Gastrocnemius medialis (tissue), 4 donors: Measurements from ENCODE around the gene BMPR2. TPM values are rescaled to one million over a fixed set of nuclear protein-coding genes. Genes with fewer than 3 reads are reported as not detected.
"Not testable (repeated sequence)": the region's sequence is repeated elsewhere in the genome, so short reads cannot be mapped to it uniquely, and the experiment has no call there.

Experiments
- ATAC-seq, 2 donors: fragments of 150-250 bp; one replicate each; pipeline ENCODE4 v1.9.1; 2016
- DNase-seq, 2 donors: peaks; one replicate each; pipeline ENCODE4 v3.0.0-alpha.2; 2019
- H3K27ac ChIP-seq, 4 donors: fragments of 200-600 bp; sonication (generic); 1 replicate in 1 of 4; 2 replicates in 3 of 4; pipeline ENCODE4 v1.5.1; 2016 to 2018; ENCODE audit warnings: mild to moderate bottlenecking in 2 of 4, moderate library complexity in 1 of 4
- H3K27me3 ChIP-seq, 3 donors: fragments of 200-600 bp; sonication (generic) in 2 of 3; 1 replicate in 1 of 3; 2 replicates in 2 of 3; pipeline versions ENCODE4 v1.5.1 to v1.6.0; 2016 to 2019; ENCODE audit warnings: mild to moderate bottlenecking in 1 of 3, moderate library complexity in 1 of 3
- H3K36me3 ChIP-seq, 2 donors: fragments of 200-600 bp; sonication (generic) in 1 of 2; one replicate each; pipeline ENCODE4 v1.5.1; 2017 to 2018
- H3K4me1 ChIP-seq, 2 donors: fragments of 200-600 bp; sonication (generic) in 1 of 2; one replicate each; pipeline ENCODE4 v1.5.1; 2016 to 2017; ENCODE audit warnings: mild to moderate bottlenecking in 2 of 2
- H3K4me3 ChIP-seq, 4 donors: fragments of 200-600 bp; sonication (generic) in 3 of 4; 1 replicate in 1 of 4; 2 replicates in 3 of 4; pipeline ENCODE4 v1.5.1; 2016 to 2019; ENCODE audit warnings: mild to moderate bottlenecking in 2 of 4
- H3K9me3 ChIP-seq, 3 donors: fragments of 200-600 bp; sonication (generic) in 2 of 3; 1 replicate in 1 of 3; 2 replicates in 2 of 3; pipeline ENCODE4 v1.5.1; 2016 to 2019
- POLR2A ChIP-seq, 2 donors: fragments of 450-650 bp; IDR thresholded peaks; one replicate each; pipeline ENCODE4 v1.6.1; 2017; ENCODE audit warnings: antibody characterized with exemption in 2 of 2, mild to moderate bottlenecking in 2 of 2, moderate library complexity in 2 of 2
- in situ Hi-C, 4 donors: fragments of 200-750 bp; cut with MboI; loops; one replicate each; pipeline versions ENCODE4 v1.15.0 to v1.8.0; 2017; ENCODE audit warnings: low sequenced_read_pairs in 4 of 4
- intact Hi-C: fragments of 100-400 bp; cut with DNase I; formaldehyde crosslinking; loops from one replicate; pipeline ENCODE4 v1.15.1; 2023; ENCODE audit warnings: low total_unique reads
- total RNA-seq, 4 donors: library from RNA; depleted of rRNA; stranded (reverse); fragments of >200 nt; gene quantifications; one replicate each; pipeline versions ENCODE4 v1.1.0 to v1.2.3, GENCODE V29; 2016
- TF ChIP-seq, protein P1 (sequence below), 5 experiments: fragments of 450-650 bp in 3 of 5; fragments of 200-600 bp in 2 of 5; sonication (generic) in 2 of 5; IDR thresholded peaks in 4 of 5; conservative IDR thresholded peaks in 1 of 5; 1 replicate in 4 of 5; 2 replicates in 1 of 5; pipeline ENCODE4 v1.5.1; 2016 to 2019; ENCODE audit warnings: antibody characterized with exemption in 5 of 5, mild to moderate bottlenecking in 3 of 5, moderate library complexity in 3 of 5

The BMPR2 gene
- total RNA-seq, 4 donors from 2014 or later, result 25.0 to 35.0 (median 27.2) TPM

DNA sequence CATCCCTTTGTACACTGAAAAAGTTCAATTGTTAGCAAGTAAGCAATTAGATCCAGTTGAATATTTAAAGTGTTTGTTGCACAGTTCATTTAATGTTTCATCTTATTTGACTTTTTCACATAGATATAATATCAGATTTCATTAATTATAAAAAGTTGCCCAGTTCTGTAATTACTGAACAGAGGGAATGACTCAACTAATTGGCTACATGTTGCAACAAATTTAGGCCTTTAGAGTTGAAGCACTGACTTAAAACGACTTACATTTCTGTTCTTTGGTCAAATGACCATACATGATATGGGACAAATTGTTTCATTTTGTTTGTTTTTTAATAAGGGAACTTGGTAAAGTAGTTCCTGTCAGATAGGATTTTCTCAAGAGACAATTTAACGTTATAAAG lies 190.2 kb downstream of the BMPR2 start:
- no peak for DNase-seq
- Histone ChIP-seq H3K27ac (no peak overlapping the region), H3K4me1 (no peaks in the 10 kb centered on the region), H3K9me3 (no peaks in the 10 kb centered on the region), H3K36me3 (no peaks in the 10 kb centered on the region), H3K4me3 (no peak overlapping the region), H3K27me3 (no peaks in the 10 kb centered on the region)
- no peak for ATAC-seq
- intact Hi-C loops, result no loop called here
- in situ Hi-C loops, result no loop called here
- no peak for TF ChIP-seq POLR2A (IDR thresholded peaks at IDR 0.05)
- TF ChIP-seq, protein P1, sequence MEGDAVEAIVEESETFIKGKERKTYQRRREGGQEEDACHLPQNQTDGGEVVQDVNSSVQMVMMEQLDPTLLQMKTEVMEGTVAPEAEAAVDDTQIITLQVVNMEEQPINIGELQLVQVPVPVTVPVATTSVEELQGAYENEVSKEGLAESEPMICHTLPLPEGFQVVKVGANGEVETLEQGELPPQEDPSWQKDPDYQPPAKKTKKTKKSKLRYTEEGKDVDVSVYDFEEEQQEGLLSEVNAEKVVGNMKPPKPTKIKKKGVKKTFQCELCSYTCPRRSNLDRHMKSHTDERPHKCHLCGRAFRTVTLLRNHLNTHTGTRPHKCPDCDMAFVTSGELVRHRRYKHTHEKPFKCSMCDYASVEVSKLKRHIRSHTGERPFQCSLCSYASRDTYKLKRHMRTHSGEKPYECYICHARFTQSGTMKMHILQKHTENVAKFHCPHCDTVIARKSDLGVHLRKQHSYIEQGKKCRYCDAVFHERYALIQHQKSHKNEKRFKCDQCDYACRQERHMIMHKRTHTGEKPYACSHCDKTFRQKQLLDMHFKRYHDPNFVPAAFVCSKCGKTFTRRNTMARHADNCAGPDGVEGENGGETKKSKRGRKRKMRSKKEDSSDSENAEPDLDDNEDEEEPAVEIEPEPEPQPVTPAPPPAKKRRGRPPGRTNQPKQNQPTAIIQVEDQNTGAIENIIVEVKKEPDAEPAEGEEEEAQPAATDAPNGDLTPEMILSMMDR (IDR thresholded peaks at IDR 0.05 in 4 of 5, conservative IDR thresholded peaks at IDR 0.05 in 1 of 5), result no peak

DNA sequence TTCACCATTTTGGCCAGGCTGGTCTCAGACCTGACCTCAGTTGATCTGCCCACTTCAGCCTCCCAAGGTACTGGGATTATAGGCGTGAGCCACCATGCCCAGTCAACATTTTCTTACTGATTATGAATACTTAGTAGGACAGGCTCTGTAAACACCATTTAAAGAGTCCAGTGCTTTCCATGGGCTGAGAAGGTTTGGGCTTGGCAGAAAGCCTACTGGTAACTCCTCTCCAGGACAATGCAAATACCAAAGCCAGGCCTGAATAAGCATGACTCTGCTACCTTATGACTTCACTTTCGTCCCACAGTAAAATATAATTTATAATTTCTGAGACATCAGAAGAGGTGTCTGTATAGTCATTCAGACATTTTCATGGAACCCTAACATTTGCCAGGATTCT lies 198.4 kb downstream of the BMPR2 start:
- TF ChIP-seq POLR2A (IDR thresholded peaks at IDR 0.05), result no peak
- TF ChIP-seq, protein P1 (IDR thresholded peaks at IDR 0.05 in 4 of 5, conservative IDR thresholded peaks at IDR 0.05 in 1 of 5), result no peak
- Histone ChIP-seq H3K4me3 (no peak overlapping the region), H3K27ac (no peak overlapping the region), H3K36me3 (no peaks in the 10 kb centered on the region), H3K9me3 (no peaks in the 10 kb centered on the region), H3K27me3 (no peaks in the 10 kb centered on the region), H3K4me1 (no peaks in the 10 kb centered on the region)
- DNase-seq (no peak), ATAC-seq (no peak)
- intact Hi-C loops (no loop called here), in situ Hi-C loops (no loop called here)

DNA sequence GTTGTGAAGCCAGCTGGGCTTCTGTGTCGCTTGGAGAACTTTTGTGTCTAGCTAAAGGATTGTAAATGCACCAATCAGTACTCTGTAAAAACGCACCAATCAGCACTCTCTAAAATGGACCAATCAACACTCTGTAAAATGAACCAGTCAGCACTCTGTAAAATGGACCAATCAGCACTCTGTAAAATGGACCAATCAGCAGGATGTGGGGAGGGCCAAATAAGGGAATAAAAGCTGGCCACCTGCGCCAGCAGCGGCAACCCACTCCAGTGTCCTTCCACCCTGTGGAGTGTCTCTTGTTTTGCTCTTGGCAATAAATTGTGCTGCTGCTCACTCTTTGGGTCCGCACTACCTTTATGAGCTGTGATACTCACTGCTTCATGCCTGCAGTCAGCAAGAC lies 199.1 kb downstream of the BMPR2 start:
- H3K36me3 ChIP-seq, H3K27ac ChIP-seq, H3K4me3 ChIP-seq, H3K27me3 ChIP-seq, H3K9me3 ChIP-seq, intact Hi-C loops, H3K4me1 ChIP-seq, DNase-seq, ATAC-seq: not testable (repeated sequence)
- in situ Hi-C loops, result loop anchor here in 1 of 4 donors (25.0 kb wide), 1 partner anchor 312 kb away; no protein-coding TSS in a partner anchor

DNA sequence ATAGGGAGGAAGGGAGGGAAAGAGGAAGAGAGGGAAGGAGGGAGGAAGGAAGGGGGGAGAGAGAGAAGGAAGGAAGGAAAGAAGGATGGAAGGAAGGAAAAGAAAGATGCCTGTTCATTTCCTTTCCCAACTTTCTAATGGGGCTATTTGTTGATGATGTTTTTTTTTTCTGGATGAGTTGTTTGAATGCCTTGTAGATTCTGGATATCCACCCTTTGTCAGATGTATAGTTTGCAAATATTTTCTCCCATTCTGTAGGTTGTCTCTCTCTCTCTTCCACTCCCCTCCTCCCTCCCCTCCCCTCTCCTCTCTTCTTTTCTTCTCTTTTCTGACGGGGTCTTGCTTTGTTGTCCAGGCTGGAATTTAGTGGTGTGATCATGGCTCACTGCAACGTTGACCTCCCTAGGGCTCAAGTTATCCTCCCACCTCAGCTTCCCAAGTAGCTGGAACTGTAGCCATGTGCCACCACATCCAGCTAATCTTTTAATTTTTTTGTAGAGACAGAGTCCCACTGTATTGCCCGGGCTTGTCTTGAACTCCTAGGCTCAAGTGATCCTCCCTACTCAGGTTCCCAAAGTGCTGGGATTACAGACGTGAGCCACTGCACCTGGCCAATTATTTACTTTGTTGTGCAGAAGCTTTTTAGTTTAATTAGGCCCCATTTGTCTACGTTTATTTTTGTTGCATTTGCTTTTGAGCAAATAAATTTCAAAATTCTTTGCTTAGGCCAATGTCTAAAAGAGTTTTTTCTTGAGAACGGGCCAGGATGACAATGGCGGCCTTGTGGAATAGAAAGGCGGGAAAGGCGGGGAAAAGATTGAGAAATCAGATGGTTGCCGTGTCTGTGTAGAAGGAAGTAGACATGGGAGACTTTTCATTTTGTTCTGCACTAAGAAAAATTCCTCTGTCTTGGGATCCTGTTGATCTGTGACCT lies 201.4 kb downstream of the BMPR2 start:
- no peak overlapping the region for H3K4me3 ChIP-seq
- no peaks in the 10 kb centered on the region for H3K4me1 ChIP-seq
- DNase-seq (no peak), ATAC-seq (no peak)
- TF ChIP-seq, protein P1 (IDR thresholded peaks at IDR 0.05 in 4 of 5, conservative IDR thresholded peaks at IDR 0.05 in 1 of 5), result no peak
- no peak for TF ChIP-seq POLR2A (IDR thresholded peaks at IDR 0.05)
- H3K36me3 ChIP-seq, result no peaks in the 10 kb centered on the region
- intact Hi-C loops, result no loop called here
- in situ Hi-C loops, result loop anchor here in 1 of 4 donors (25.0 kb wide), 1 partner anchor 310 kb away; no protein-coding TSS in a partner anchor
- no peaks in the 10 kb centered on the region for H3K9me3 ChIP-seq
- H3K27me3 ChIP-seq, result no peaks in the 10 kb centered on the region
- no peak overlapping the region for H3K27ac ChIP-seq

DNA sequence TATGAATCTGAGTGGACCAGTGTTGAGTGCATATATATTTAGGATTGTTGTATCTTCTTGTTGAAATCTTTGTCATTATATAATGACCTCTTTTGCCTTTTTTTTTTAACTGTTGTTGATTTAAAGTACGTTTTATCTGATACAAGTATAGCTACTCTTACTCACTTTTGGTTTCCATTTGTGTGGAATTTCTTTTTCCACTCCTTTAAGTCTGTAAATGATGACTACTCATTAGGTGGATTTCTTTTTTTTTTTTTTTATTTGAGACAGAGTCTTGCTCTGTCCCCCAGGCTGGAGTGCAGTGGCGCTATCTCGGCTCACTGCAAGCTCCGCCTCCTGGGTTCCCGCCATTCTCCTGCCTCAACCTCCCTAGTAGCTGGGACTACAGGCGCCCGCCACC lies 206.7 kb downstream of the BMPR2 start:
- H3K36me3 ChIP-seq, H3K4me1 ChIP-seq, H3K27ac ChIP-seq, intact Hi-C loops, ATAC-seq, H3K9me3 ChIP-seq, H3K27me3 ChIP-seq, DNase-seq, H3K4me3 ChIP-seq: not testable (repeated sequence)
- in situ Hi-C loops, result loop anchor here in 1 of 4 donors (25.0 kb wide), 1 partner anchor 304 kb away; no protein-coding TSS in a partner anchor
